HT-29 (cell line): ENCODE results near the gene TRMT1. TPM values are rescaled to one million over a fixed set of nuclear protein-coding genes. Genes with fewer than 3 reads are reported as not detected.
A peak's percentile ranks its signal among the peaks of the same experiment; 100 is the strongest.

ENCODE experiments used
- DNase-seq: peaks from one replicate; pipeline ENCODE4 v3.0.0-alpha.2; 2015; ENCODE audit warnings: low spot score
- total RNA-seq: library from RNA; depleted of rRNA; stranded (reverse); fragments of >200 nt; shearing (Covaris generic); gene quantifications from 2 replicates; pipeline ENCODE4 v1.2.3, GENCODE V29; 2014

Gene TRMT1
- total RNA-seq, 1 experiment from 2014 or later = 52.8 TPM

DNA sequence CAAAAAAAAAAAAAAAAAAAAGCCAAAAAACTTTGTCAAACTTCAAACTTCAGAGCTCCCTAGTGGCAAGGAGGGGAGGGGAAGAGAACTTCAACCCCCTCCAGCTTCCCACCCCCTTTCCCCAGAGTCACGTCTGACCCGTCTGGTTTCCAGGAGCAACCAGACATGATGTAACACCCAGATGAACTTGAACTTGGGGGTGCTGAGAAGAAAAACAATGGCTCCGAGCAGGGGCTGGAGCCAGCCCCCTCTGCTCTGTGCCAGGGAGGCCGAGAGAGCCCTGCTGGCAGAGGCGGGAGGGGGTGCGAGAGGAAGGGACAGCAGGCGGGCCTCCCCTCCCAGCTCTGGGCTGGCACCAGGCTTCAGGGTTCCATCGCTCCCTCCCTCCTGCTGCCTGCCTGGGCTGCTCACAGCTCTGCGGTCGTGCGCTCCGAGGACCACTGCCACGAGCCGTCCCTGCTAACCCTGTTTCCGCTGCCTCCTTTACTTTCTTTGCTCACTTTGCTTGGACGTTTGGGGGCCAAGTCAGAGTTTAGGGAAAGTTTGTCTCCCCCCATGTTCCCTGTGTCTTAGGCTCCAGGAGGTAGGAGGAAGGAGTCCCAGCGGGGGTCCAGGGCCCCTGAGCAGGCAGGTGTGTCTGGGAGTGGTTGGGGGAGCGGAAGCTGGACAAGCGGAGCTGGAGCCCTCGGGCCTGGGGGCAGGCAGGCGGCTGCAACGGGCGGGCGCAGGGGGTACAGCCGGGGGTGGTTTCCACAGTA lies 25.0 kb downstream of the TRMT1 start:
- DNase-seq = no peak

DNA sequence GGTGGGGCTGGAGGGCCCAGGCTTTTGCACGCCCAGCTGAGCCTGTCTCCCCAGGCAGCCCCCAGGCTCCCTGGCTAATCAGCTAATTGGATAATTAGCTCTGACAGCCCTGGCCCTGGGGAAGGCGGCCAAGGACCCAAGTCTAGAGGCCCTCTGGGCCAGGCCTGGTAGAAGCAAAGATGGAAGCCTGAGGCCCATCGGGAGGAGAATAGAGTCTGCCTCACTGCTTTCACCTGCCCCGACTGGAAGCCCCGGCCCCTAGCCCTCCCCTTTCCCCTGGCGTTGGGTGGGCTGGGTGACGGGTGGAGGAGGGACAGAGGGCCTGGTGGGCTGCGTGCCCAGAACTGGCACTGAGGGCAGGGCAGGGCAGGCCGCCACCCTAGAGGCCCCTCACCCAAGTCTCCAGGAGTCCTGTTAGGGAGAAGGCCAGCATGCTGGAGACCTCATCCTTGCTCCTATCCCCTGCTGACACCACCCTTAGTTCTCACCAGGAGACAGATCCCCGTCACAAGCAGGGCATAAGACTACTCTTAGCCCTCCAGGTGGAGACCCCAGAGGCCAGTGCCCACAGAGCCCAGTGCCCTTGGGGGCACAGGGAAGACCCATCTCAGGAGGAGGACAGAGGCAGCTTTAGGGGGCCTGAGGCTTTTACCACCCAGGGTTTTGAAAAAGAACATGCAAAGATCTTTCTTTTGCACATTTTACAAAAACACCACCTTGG lies 25.9 kb downstream of the TRMT1 start:
- no peak for DNase-seq

DNA sequence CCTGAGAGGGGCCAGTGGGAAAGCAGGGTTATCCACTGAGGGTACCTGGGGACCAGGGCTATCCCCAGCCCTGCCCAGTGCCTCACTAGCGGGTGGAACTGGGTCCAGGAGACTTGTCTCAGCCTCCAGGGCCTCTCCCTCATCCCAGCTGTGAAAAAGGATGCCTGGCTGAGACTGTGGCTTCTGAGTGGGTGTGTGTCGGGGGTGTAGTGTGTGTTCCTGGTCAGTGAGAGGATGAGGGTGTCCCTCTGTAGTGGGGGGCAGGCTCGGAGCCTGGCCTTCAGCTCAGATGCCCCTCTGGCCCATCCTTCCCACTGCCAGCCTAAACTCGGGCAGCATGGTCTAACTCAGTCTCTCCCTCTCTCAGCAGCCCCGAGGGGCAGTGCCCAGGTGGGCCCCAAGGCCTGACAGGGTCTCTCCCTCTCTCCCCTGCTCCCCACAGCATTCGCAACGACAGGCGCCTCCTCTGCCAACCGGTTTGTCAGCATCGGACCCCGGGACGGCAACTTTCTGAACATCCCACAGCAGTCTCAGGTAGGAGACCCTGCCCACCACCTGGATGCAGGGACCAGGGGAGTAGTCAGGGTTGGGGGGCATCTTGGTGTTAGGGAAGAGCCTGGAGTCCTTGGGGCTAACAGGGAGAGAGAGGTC lies 26.6 kb downstream of the TRMT1 start:
- DNase-seq = no peak

DNA sequence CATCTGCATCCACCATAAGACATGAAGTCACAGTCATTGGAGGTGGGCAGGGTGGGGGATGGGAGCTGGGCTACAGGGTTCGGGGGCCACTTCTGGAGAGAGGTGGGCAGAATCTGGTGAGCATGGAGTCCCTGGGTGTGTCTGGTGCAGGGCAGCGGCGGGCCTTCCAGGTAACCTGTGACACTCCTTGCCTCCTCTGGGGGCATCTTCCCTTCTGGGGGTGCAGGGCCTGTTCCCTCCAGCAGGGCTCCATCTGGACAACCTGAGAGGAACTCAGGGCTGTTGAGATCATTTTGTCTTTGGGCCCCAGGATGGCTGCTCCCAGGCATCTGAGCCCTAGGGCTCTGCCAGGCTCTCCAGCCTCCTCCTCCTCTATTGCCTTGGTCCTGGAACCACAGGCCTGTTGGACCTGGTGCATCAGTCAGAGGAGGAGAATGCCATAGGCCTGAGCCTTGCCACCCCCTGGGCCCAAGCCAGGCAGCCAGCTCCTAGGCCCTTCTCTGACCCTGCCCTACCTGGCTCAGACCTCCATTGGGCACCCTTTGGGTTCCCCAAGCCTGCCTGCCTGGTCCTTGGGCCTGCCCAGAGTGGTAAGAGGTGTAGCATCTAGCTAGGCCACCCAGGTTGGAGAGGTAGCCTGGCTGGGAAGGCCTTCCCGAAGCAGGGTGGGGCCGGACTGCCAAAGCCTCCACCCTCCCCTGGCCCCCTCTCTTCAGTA lies 27.2 kb downstream of the TRMT1 start:
- no peak for DNase-seq

DNA sequence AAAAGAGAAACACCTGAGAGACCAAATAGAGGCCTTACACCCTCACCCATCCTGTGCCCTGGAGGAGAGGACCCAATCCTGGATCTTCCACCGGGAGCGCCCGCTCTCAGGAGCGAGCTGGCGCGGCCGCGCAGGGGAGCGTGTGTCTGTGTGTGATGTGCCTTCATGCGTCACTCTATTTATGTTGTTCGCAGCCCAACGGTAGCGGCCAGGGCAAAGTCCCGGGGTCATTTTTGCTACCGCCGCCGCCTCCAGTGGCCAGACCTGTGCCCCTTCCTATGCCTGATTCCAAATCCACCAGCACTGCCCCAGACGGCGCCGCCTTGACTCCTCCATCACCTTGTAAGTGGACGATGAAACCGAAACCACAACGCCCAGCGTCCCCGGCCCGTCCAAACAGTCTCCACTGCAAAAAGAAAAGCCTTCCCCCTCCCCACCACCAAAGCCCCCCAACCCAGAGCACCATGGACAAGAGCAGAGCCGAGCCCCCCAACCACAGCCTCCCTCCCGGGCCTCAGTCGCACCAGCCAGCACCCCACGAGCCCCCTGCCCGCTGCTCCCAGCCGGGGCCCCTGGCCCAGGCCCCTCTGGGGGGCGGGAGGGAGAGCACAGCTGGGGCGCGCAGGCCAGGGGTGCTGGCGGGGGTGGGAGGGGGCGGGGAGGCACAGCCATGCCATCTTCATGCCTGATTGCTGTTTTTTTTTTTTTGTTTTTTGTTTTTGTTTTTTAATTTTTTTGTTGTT lies 28.6 kb downstream of the TRMT1 start:
- DNase-seq = no peak

DNA sequence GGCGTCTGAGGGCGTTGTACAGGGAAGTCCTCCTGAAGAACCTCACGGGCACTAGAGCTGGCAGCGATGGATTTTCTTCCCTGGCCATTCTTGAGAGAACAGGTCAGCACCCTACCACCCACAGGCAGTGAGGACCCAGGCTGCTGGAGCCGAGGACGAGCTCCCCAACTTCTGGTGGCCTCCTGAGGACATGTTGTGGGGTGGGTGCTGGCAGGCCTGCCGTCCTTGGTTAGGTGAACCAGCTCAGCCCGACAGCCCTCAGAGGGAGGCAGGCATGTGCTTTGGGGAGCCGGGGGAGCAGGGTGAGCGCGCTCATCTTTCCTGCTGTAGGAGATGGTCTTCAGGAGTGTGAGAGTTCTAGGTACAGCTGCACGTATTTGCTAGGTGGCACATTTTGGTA lies 29.2 kb downstream of the TRMT1 start:
- no peak for DNase-seq

DNA sequence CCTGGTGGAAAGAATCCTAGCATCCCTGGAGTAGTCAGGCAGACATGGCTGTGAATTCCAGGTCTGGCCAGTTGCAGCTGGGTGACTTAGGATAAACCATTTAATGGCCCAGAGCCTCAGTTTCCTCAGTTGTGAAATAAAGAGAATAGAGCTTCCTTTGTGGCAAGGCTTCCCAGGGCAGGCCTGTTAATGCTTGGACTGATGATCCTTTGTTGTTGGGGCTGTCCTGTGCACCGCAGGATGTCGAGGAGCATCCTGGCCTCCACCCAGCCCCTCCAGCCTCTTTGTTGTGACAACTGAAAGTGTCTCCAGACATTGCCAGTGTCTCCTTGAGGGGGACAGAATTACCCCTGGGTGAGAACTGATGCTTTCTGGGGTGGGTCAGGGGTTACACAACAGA lies 30.2 kb downstream of the TRMT1 start:
- DNase-seq = no peak

DNA sequence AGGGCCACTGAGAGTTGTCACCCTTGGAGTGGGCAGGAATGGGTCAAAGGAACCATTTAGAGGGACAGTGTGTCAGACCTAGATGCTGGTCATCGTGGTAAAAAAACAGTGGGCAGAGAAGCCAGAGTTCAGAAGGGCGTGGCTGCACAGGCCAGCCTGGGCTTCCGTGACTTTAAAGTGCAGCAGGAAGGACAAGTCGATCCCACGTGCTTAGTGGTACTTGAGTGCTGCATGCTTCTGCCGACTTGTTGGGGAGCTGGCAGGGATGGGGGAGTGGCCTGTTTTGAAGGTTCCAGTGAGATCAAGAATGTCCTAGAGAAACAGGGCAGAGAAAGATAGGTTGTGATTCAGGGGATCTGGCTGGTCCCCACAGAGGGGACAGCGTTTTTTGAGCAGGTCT lies 30.9 kb downstream of the TRMT1 start:
- DNase-seq = no peak

DNA sequence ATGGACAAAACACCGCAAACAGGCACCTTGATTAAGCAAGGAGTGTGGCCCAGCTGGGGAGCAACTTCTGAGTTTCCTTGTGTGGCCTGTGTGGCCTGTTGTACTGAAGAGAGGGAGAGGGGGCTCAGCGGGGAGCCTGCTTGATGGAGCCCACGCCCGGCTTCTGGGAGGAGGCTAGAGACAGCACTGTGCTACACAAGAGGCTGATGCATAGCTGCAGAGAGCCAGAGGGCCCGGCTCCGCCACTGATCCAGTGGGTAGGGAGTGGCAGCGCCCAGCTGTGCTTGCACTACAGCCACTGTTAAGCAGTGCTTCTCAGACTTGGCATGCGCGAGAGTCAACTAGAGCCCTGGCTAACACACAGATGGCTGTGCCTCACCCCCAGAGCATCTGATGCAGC lies 32.9 kb downstream of the TRMT1 start:
- no peak for DNase-seq

DNA sequence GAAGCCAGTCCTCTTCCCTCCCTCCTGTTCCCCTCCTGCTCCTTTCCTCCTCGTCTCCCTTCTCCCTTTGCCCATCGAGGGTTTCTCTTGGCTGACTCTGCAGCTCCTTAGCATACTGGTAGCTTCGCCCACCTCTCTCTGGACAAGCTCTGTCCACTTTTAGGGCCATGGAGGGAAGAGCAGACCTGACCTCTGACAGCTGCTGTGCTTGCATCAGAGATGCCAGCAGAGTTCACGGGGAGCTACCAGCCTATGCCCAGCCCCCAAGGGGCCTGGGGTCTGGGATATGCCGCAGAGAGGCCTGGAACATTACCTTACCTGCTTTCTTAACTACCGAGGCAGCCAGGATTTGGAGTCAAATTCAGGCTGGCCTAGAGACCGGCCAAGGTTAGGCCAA lies 33.5 kb downstream of the TRMT1 start:
- DNase-seq = no peak

DNA sequence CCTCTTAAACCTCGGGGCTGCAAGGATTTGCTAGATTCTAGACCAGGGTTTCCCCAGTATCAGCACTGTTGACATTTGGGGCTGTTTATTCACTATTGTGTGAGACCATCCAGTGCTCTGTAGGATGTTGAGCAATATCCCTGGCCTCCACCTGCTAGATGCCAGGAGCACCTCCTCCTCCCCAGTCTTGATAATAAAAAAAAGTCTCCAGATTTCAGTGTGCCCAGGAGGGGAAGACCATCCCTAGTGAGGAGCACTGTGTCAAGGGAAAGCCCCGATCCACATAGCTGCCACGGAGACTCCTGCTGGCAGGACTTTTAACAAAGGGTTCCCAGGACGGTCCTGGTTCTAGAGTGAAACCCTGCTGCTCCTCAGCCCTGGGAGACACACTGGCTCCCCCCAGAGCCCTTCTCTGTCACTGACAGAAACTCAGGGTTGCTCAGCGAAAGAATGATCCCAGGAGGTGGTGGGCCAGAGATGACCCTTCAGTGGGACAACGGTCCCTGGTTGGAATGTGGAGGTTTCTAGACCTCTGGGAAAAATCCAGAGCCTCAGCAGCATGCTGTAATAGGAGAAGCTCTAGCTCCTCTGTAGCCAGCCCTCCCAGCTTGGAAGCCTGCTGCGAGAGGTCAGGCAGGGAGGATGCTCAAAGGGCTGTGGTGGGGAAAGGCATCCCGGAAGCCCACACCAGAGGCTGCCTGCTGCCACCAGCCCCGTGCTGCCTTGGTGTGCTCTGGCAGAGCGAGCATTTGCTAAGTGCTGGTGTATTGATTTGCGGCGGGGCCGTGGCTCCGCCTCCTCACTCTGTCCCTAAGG lies 34.1 kb downstream of the TRMT1 start:
- DNase-seq = no peak

DNA sequence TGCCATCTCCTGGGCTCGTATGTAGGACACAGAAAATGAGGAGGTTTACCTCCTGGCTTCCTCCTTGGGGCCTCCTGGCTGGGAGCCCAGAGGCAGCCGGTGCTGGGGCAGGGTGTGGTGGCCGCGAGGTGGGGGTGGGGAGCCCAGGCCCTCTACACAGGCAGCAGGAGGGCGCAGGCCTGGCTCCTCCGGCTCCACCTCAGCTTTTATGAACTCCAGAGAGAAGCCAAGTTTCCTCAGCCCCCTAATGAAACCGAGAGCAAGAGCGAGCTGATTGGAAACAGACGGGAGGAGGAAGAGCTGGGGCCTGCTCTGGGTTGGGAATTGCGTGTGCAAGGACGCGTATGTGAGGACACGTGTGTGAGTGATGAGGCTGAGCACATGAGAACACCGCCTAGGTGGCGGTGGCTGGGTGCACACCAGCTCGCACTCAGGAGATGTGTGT lies 37.0 kb downstream of the TRMT1 start:
- peak; percentile 49 for DNase-seq

DNA sequence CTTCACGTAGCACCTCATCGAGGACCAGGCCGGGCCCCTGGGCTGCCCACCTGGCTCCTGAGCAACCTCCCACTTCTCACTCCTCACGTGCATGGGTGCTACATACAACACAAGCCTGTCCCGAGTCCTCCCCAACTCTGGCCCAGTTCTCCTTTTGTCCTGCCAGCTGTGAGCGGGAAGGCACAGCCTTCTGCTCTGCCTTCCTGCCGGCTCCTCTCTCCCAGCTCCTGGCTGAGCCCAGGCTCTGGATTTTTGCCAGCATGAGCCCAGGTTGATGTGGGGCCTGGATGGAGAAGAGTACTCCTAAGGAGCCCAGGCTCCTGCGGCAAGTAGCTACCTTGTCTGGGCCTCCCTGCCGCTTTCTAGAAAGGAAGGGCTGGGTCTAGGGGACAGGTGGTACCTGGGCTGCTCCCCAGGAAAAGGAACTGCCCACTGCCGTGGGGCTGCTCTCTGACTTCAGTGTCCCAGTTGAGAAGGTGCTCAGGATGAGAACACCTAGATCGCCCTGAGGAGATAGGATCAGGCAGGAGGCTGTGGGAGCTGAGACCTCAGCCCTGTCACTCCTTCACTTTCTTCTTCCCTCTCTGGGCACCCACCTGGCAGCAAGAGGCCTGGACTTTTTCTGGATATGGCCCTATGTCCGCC lies 37.5 kb downstream of the TRMT1 start:
- DNase-seq = peak; percentile 56

DNA sequence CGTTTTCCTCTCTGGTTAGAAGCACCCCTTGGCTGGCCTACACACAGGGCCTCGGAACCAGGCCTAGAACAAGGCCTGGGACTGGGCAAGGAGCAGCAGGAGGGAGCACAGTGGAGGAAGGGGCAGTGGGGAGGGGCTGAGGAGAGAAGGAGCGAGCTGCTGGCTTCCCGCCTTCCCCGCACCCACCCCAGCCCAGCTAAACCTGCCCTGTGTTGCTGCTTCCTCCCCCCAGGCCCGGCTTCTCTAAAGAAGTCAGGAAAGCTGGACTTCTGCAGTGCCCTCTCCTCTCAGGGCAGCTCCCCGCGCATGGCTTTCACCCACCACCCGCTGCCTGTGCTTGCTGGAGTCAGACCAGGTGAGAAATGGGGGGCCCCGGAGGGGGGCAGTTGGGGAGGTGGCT lies 38.2 kb downstream of the TRMT1 start:
- DNase-seq = no peak

DNA sequence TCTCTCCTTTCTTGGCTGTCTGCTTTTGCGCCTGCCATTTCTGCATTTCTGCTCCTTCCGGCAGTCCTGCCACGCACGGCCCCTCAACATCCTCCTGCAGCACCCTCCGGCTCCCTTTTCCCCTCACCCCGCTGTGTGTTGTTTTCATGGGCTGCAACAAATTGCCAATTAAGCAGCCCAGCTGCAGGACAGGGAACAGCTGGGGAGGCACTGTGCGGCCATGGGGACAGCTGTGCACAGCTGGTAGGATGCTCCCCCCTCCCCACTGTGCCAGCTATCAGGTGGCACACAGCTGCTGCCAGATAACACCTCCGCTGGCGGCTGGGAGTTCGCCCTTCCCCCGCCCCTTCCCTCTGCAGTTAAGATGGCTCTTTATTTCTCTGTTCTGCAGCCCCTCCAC lies 39.3 kb downstream of the TRMT1 start:
- DNase-seq = no peak

DNA sequence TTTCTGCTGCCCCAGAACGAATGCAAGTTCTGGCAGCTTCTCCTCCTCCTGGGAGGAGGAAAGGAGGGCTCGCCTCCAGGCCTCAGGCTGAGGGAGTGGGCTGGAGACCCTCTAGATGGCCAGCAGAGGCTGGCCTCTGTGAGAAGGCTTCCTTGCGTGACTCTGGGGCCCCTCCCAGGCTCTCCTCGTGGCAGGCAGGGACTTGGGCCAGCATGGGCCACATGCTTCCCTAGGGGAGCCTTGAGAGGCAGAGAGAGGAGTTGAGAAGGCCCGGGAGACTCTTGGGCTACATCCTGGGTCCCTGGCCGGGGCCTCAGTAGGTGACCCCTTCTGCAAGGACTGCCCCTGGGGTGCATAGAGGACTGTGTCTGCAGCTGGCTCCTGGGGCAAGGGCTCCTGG lies 39.8 kb downstream of the TRMT1 start:
- no peak for DNase-seq

DNA sequence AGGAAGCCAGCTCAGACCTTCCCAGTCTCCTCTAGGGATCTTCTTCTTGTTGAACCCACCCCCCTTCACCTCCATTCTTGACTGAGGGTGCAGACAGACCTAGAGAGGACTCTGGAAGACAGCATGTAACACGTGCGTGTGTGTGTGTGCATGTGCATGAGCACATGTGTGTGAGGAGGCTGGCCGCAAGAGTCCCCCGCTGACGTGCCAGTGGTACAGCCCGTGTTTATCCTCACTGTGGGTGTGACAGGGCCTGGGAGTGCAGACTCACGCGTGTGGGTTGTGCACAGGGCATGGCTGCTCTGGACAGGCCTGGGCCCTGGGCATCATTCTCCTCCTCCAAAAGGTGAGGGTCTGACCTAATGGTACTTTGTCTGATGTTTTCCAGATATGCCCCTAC lies 40.2 kb downstream of the TRMT1 start:
- no peak for DNase-seq

DNA sequence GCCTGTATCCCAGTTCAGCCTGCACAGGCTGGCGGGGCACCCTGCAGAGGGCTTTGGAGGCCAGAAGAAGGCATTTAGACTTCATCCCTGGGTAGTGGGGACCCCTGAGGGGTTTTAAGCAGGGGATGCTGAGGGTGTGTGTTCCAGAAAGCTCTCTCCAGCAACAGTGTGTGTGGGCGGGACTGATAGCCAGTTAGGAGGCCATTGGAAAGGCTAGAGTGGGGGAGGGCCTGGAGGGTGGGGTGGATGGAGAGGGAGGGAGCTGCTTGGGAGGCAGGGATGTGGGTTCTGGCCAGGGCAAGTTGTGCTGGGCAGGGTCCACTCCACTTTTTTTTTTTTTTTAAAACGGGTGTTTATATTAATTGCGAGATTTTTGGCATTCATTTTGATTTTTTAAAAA lies 42.2 kb downstream of the TRMT1 start:
- no peak for DNase-seq

DNA sequence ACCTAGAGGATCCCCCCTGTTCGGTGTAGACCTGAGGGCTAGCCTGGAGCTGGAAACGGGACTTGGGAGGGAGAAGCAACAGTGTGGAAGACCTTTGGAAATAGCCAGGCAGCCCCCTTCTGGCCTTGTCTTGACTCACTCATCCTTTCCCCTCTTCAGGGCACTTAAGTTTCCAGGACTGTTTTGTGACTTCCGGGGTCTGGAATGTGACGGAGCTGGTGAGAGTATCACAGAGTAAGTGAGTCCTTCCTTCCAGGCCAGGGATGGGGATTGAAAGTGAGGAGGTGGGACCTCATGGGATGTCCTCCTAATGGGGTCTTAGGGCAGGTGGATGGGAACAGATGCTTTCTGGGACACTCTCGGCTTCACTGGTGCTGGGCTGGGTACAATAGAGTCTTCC lies 43.3 kb downstream of the TRMT1 start:
- no peak for DNase-seq
